Endothelial cell of umbilical vein (primary cell): ENCODE data around the gene HSPA1A. TPM values are rescaled to one million over a fixed set of nuclear protein-coding genes. Genes with fewer than 3 reads are reported as not detected.

Source experiments
- BruUV-seq: library from RNA; stranded (reverse); fragments of 400-500 nt; replicated peaks from 2 replicates; lab custom pipeline; 2021; lab: Mats Ljungman, UMichigan
- CTCF ChIA-PET: fragments of 300-600, 350-600 bp; sonication (Branson Sonifier 250); formaldehyde crosslinking; loops from one replicate; lab custom pipeline; 2021; ENCODE audit warnings: antibody characterized with exemption, inconsistent platforms; lab: Charles Lee
- POLR2A ChIA-PET: fragments of 300-600, 350-600 bp; sonication (Branson Sonifier 250); formaldehyde crosslinking; loops from one replicate; lab custom pipeline; 2021; ENCODE audit warnings: antibody characterized with exemption, inconsistent platforms; lab: Charles Lee
- DNase-seq: peaks from one replicate; pipeline ENCODE4 v3.0.0-alpha.2; 2011; ENCODE audit warnings: low read depth, low spot score
- FAIRE-seq: peaks from 2 replicates; lab custom pipeline; 2011; peaks lifted over from hg19 to GRCh38; lab: Jason Lieb, UNC
- H2AFZ ChIP-seq: 2 replicates; pipeline ENCODE4 v1.6.0; 2012; ENCODE audit warnings: low read depth, low read length, control low read depth, inconsistent platforms
- H3K27ac ChIP-seq: 2 replicates; pipeline ENCODE4 v1.5.1; 2011; ENCODE audit warnings: low read depth, mild to moderate bottlenecking, control low read depth, low read length, moderate library complexity; ENCODE audit not compliant: insufficient read depth
- H3K27me3 ChIP-seq, 2 experiments: 2 replicates each; pipeline versions ENCODE4 v1.6.0 to v1.6.1; 2011; ENCODE audit warnings: low read length in 2 of 2, mixed read lengths in 1 of 2; ENCODE audit not compliant: control insufficient read depth in 2 of 2, insufficient read depth in 2 of 2
- H3K36me3 ChIP-seq, 2 experiments: 2 replicates in 1 of 2; 3 replicates in 1 of 2; pipeline ENCODE4 v1.5.1; 2011; ENCODE audit warnings: low read length in 2 of 2, mild to moderate bottlenecking in 1 of 2, moderate library complexity in 1 of 2; ENCODE audit not compliant: control insufficient read depth in 2 of 2, insufficient read depth in 2 of 2; ENCODE audit errors: extremely low read depth in 1 of 2
- H3K4me1 ChIP-seq: 3 replicates; pipeline ENCODE4 v1.5.1; 2011; ENCODE audit warnings: mild to moderate bottlenecking, low read length; ENCODE audit not compliant: control insufficient read depth, insufficient read depth; ENCODE audit errors: extremely low read depth
- H3K4me2 ChIP-seq: 2 replicates; pipeline ENCODE4 v1.6.1; 2011; ENCODE audit warnings: low read length, control low read depth, mixed read lengths; ENCODE audit not compliant: insufficient read depth
- H3K4me3 ChIP-seq, 3 experiments: fragments of 200-600 bp in 1 of 3; sonication (generic), shearing (Covaris generic) in 1 of 3; replicated peaks in 1 of 3; 2 replicates each; pipeline ENCODE4 v1.5.1; 2011 to 2016; ENCODE audit warnings: control low read depth in 3 of 3, low read length in 3 of 3, mild to moderate bottlenecking in 2 of 3, inconsistent platforms in 1 of 3, low read depth in 1 of 3, moderate library complexity in 1 of 3; ENCODE audit not compliant: insufficient read depth in 1 of 3
- H3K79me2 ChIP-seq: 2 replicates; pipeline ENCODE4 v1.6.0; 2012; ENCODE audit warnings: low read length, inconsistent platforms; ENCODE audit not compliant: control insufficient read depth, insufficient read depth
- H3K9ac ChIP-seq: replicated peaks from 2 replicates; pipeline ENCODE3; 2011; ENCODE audit warnings: low read length, control low read depth; ENCODE audit not compliant: insufficient read depth; ENCODE audit errors: extremely low read depth
- H3K9me1 ChIP-seq: replicated peaks from 3 replicates; pipeline ENCODE4 v1.6.0; 2011; ENCODE audit warnings: mild to moderate bottlenecking, low read length; ENCODE audit not compliant: control insufficient read depth, insufficient read depth; ENCODE audit errors: extremely low read depth
- H3K9me3 ChIP-seq: replicated peaks from 2 replicates; pipeline ENCODE4 v1.5.1; 2012; ENCODE audit warnings: low read length, inconsistent platforms; ENCODE audit not compliant: control insufficient read depth, insufficient read depth
- H4K20me1 ChIP-seq: replicated peaks from 2 replicates; pipeline ENCODE3; 2011; ENCODE audit warnings: mild to moderate bottlenecking, low read length; ENCODE audit not compliant: control insufficient read depth, insufficient read depth; ENCODE audit errors: extremely low read depth
- EZH2 ChIP-seq: IDR thresholded peaks from 2 replicates; pipeline ENCODE4 v1.6.1; 2012; ENCODE audit warnings: borderline replicate concordance, low read depth, mild to moderate bottlenecking, moderate library complexity, low read length, inconsistent platforms; ENCODE audit not compliant: severe bottlenecking
- FOS ChIP-seq: IDR thresholded peaks from 2 replicates; pipeline ENCODE4 v1.6.1; 2011; ENCODE audit warnings: mild to moderate bottlenecking, low read length, moderate library complexity, borderline replicate concordance; ENCODE audit not compliant: insufficient read depth
- GATA2 ChIP-seq: IDR thresholded peaks from 2 replicates; pipeline ENCODE4 v1.7.0; 2011; ENCODE audit warnings: low read depth, mild to moderate bottlenecking, moderate library complexity, mixed read lengths, low read length; ENCODE audit not compliant: insufficient read length, insufficient read depth
- JUN ChIP-seq: IDR thresholded peaks from 2 replicates; pipeline ENCODE4 v1.6.1; 2011; ENCODE audit warnings: borderline replicate concordance, low read depth; ENCODE audit not compliant: insufficient read length, insufficient read depth
- MYC ChIP-seq: IDR thresholded peaks from one replicate; pipeline ENCODE4 v1.6.1; 2011; ENCODE audit warnings: mild to moderate bottlenecking, low read depth, low read length
- POLR2AphosphoS5 ChIP-seq: IDR thresholded peaks from 2 replicates; pipeline ENCODE4 v1.6.1; 2012; ENCODE audit warnings: low read depth, mild to moderate bottlenecking, control low read depth, low read length, moderate library complexity; ENCODE audit not compliant: insufficient read depth
- dilution Hi-C: fragments of 300-500 bp; cut with MboI; formaldehyde crosslinking; loops from one replicate; pipeline ENCODE4 v1.15.0; 2019; ENCODE audit warnings: low sequenced_read_pairs; ENCODE audit not compliant: extremely low pct_ligation_motif_present
- intact Hi-C: fragments of 100-400 bp; cut with micrococcal nuclease; formaldehyde crosslinking; loops from one replicate; pipeline ENCODE4 v1.10.0; 2022
- polyA plus RNA-seq, 4 experiments: library from polyadenylated mRNA; depleted of rRNA in 3 of 4; stranded (reverse) in 3 of 4; unstranded in 1 of 4; fragments of >200 nt; gene quantifications; 2 replicates each; pipeline versions ENCODE4 v1.2.1 to v1.2.3, GENCODE V29; 2011 to 2012; ENCODE audit warnings: missing spikeins in 1 of 4
- total RNA-seq: library from RNA; stranded (reverse); gene quantifications from 2 replicates; pipeline ENCODE4 v1.2.3, GENCODE V29; 2021
- TF ChIP-seq, protein P1 (sequence below): IDR thresholded peaks from 2 replicates; pipeline ENCODE4 v1.6.1; 2011; ENCODE audit not compliant: insufficient read depth, insufficient read length
- TF ChIP-seq, protein P2 (sequence below), 2 donors: IDR thresholded peaks; 1 replicate in 1 of 2; 2 replicates in 1 of 2; pipeline ENCODE4 v1.5.1; 2011; ENCODE audit warnings: low read length in 2 of 2, mild to moderate bottlenecking in 2 of 2, moderate library complexity in 2 of 2, control low read depth in 1 of 2, inconsistent platforms in 1 of 2, low read depth in 1 of 2; ENCODE audit not compliant: insufficient read depth in 1 of 2; ENCODE audit errors: extremely low read depth in 1 of 2

HSPA1A gene
- total and polyA plus RNA-seq, 2 donors (not counting 3 experiments of a cell fraction or from before 2014, with no cell fraction given): 56.0 to 58.3 TPM

GRCh38 chr6:31767096-31767645, 48.2 kb upstream of the HSPA1A start:
- no peak overlapping the region for H3K27ac ChIP-seq
- H3K36me3 ChIP-seq: no peaks in the 10 kb centered on the region
- no peaks in the 10 kb centered on the region for H3K79me2 ChIP-seq
- no peak for DNase-seq
- no peaks in the 10 kb centered on the region for H3K27me3 ChIP-seq
- dilution Hi-C loops: no loop called here
- POLR2A ChIA-PET: no interaction called here
- intact Hi-C loops: no loop called here
- H3K9me1 ChIP-seq: no peaks in the 10 kb centered on the region
- H3K4me1 ChIP-seq: no peaks in the 10 kb centered on the region
- BruUV-seq: no TSS peak
- CTCF ChIA-PET: no interaction called here
- no peak overlapping the region for H3K4me2 ChIP-seq
- TF ChIP-seq GATA2 (no peak), POLR2AphosphoS5 (no peak)
- TF ChIP-seq, protein P1, sequence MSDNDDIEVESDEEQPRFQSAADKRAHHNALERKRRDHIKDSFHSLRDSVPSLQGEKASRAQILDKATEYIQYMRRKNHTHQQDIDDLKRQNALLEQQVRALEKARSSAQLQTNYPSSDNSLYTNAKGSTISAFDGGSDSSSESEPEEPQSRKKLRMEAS: no peak
- no peak overlapping the region for H3K9ac ChIP-seq
- no peaks in the 10 kb centered on the region for H4K20me1 ChIP-seq
- no peak for FAIRE-seq
- H3K4me3 ChIP-seq: no peak overlapping the region
- H2AFZ ChIP-seq: no peak overlapping the region
- no peaks in the 10 kb centered on the region for H3K9me3 ChIP-seq

GRCh38 chr6:31768363-31769257, 46.7 kb upstream of the HSPA1A start:
- no TSS peak for BruUV-seq
- Histone ChIP-seq H3K9me1 (no peaks in the 10 kb centered on the region), H3K9ac (no peak overlapping the region), H4K20me1 (no peaks in the 10 kb centered on the region), H3K9me3 (no peaks in the 10 kb centered on the region), H3K27me3 (no peaks in the 10 kb centered on the region), H3K4me3 (no peak overlapping the region), H3K4me2 (no peak overlapping the region), H2AFZ (peak overlapping the region; percentile 49), H3K4me1 (no peaks in the 10 kb centered on the region), H3K36me3 (no peaks in the 10 kb centered on the region), H3K27ac (no peak overlapping the region), H3K79me2 (no peaks in the 10 kb centered on the region)
- FAIRE-seq: no peak
- dilution Hi-C loops: no loop called here
- TF ChIP-seq, protein P2, sequence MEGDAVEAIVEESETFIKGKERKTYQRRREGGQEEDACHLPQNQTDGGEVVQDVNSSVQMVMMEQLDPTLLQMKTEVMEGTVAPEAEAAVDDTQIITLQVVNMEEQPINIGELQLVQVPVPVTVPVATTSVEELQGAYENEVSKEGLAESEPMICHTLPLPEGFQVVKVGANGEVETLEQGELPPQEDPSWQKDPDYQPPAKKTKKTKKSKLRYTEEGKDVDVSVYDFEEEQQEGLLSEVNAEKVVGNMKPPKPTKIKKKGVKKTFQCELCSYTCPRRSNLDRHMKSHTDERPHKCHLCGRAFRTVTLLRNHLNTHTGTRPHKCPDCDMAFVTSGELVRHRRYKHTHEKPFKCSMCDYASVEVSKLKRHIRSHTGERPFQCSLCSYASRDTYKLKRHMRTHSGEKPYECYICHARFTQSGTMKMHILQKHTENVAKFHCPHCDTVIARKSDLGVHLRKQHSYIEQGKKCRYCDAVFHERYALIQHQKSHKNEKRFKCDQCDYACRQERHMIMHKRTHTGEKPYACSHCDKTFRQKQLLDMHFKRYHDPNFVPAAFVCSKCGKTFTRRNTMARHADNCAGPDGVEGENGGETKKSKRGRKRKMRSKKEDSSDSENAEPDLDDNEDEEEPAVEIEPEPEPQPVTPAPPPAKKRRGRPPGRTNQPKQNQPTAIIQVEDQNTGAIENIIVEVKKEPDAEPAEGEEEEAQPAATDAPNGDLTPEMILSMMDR (IDR thresholded peaks at IDR 0.05; ENCODE audit: extremely low read depth in 1 of 2, insufficient read depth in 1 of 2, low read depth in 1 of 2, low read length in 2 of 2): no peak
- TF ChIP-seq EZH2 (no peak), MYC (no peak), FOS (no peak), GATA2 (no peak), JUN (no peak), POLR2AphosphoS5 (no peak)
- intact Hi-C loops: loop anchor here (1.0 kb wide), 3 partner anchors 30 to 88 kb away; partner anchors contain the start of gene DDAH2
- POLR2A ChIA-PET: interaction anchor here (1.2 kb wide), 1 partner anchor 47 kb away, joined by 3 read pairs; the partner anchor contains the start of genes HSPA1A and HSPA1L
- CTCF ChIA-PET: interaction anchor here (1.3 to 4.5 kb wide), 12 partner anchors 9 to 84 kb away, joined by 3 to 55 read pairs (median 10); partner anchors contain the start of genes CLIC1, DDAH2, LY6G6D and MSH5
- no peak for DNase-seq
